Activated B cell treated with CpG ODN at 0.5 μM for 24 hours (primary cell): ENCODE measurements around the gene MC5R. TPM values are rescaled to one million over a fixed set of nuclear protein-coding genes. Genes with fewer than 3 reads are reported as not detected.
"Not testable (repeated sequence)": the region's sequence is repeated elsewhere in the genome, so short reads cannot be mapped to it uniquely, and the experiment has no call there.

Experiments used
- ATAC-seq: fragments of 200-7000 bp; cut with Tn5 transposase; one replicate; pipeline ENCODE4 v1.10.0; 2021; ENCODE audit warnings: low read depth, mild to moderate bottlenecking, moderate library complexity
- CTCF ChIA-PET: fragments of 350-600 bp; sonication (Branson Sonifier 250); formaldehyde crosslinking; loops from one replicate; lab custom pipeline; 2021; ENCODE audit warnings: antibody characterized with exemption; lab: Charles Lee
- POLR2A ChIA-PET: fragments of 350-600 bp; sonication (Branson Sonifier 250); formaldehyde crosslinking; loops from one replicate; lab custom pipeline; 2021; ENCODE audit warnings: antibody characterized with exemption; lab: Charles Lee
- DNase-seq: peaks from one replicate; pipeline ENCODE4 v3.0.0; 2022
- H3K27ac Mint-ChIP-seq: one replicate; pipeline ENCODE4 v1.8.0; 2020; ENCODE audit warnings: mixed read lengths
- H3K27me3 Mint-ChIP-seq: one replicate; pipeline ENCODE4 v1.8.0; 2021; ENCODE audit warnings: mixed read lengths
- H3K36me3 Mint-ChIP-seq: one replicate; pipeline ENCODE4 v1.8.0; 2021; ENCODE audit warnings: low read depth, mixed read lengths
- H3K4me1 Mint-ChIP-seq: one replicate; pipeline ENCODE4 v1.8.0; 2021; ENCODE audit warnings: mixed read lengths
- H3K4me3 Mint-ChIP-seq: one replicate; pipeline ENCODE4 v1.8.0; 2020; ENCODE audit warnings: mild to moderate bottlenecking, mixed read lengths
- H3K9me3 Mint-ChIP-seq: one replicate; pipeline ENCODE4 v1.8.0; 2020; ENCODE audit warnings: mixed read lengths
- intact Hi-C: fragments of 100-400 bp; cut with micrococcal nuclease; formaldehyde crosslinking; loops from one replicate; pipeline ENCODE4 v1.15.1; 2024
- total RNA-seq: library from RNA; stranded (reverse); gene quantifications from 2 replicates; pipeline ENCODE4 v1.2.3, GENCODE V29; 2022
- TF ChIP-seq, protein P1 (sequence below): fragments of 200-600 bp; IDR thresholded peaks from one replicate; pipeline ENCODE4 v1.8.0; 2022; ENCODE audit warnings: antibody characterized with exemption, mild to moderate bottlenecking

Gene MC5R
- total RNA-seq, 1 donor from 2014 or later = not detected

DNA sequence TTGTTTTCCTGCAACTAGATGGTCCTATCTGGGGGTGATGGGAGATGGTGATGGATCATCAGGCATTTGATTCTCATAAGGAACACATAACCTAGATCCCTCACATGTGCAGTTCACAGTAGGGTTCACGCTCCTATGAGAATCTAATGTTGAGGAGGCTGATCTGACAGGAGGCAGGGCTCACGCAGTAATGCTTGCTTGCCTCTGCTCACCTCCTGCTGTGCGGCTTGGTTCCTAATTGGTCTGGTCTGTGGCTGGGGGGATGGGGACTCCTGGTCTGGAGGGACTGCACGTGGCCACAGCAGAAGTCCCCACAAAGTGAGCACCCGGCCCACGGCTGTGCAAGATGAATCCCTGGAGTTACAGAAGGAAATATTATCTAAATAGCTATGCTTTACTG is 11.3 kb downstream of the MC5R start:
- ChIA-PET CTCF (no interaction called here), POLR2A (no interaction called here)
- intact Hi-C loops = no loop called here

DNA sequence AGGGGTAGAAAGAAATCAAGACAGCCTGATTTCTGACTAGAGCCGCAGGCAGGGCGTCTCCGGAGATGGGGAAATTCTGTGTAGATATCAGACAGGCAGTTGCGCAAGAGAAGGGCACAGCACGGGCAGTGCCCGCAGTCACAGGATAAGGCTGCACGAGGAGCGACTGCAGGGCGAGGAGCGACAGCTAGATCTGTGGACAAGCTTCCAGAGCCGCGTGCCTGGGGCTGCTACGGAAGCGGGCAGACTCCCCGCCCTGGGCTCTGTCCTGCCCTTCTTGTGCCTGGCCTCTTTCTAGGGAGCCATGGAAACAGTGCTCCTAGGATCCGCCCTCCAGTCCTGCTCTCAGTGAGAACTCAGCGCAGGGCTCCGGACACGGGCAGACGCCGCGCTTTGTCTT is 12.6 kb downstream of the MC5R start:
- CTCF ChIA-PET = no interaction called here
- H3K4me3 Mint-ChIP-seq = no peak overlapping the region
- ATAC-seq = no peak
- no peak overlapping the region for H3K27ac Mint-ChIP-seq
- POLR2A ChIA-PET = no interaction called here
- H3K36me3 Mint-ChIP-seq = no peaks in the 10 kb centered on the region
- H3K4me1 Mint-ChIP-seq = no peaks in the 10 kb centered on the region
- TF ChIP-seq, protein P1, sequence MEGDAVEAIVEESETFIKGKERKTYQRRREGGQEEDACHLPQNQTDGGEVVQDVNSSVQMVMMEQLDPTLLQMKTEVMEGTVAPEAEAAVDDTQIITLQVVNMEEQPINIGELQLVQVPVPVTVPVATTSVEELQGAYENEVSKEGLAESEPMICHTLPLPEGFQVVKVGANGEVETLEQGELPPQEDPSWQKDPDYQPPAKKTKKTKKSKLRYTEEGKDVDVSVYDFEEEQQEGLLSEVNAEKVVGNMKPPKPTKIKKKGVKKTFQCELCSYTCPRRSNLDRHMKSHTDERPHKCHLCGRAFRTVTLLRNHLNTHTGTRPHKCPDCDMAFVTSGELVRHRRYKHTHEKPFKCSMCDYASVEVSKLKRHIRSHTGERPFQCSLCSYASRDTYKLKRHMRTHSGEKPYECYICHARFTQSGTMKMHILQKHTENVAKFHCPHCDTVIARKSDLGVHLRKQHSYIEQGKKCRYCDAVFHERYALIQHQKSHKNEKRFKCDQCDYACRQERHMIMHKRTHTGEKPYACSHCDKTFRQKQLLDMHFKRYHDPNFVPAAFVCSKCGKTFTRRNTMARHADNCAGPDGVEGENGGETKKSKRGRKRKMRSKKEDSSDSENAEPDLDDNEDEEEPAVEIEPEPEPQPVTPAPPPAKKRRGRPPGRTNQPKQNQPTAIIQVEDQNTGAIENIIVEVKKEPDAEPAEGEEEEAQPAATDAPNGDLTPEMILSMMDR = no peak
- DNase-seq = no peak
- peaks cover 16% of the 10 kb centered on the region for H3K27me3 Mint-ChIP-seq
- intact Hi-C loops = no loop called here
- H3K9me3 Mint-ChIP-seq = peaks cover 3% of the 10 kb centered on the region

More for the DNA sequence above, 11.3 kb downstream of the MC5R start:
- no peak for DNase-seq
- H3K4me3 Mint-ChIP-seq = no peak overlapping the region
- no peak for ATAC-seq
- H3K27ac Mint-ChIP-seq = no peak overlapping the region
- no peaks in the 10 kb centered on the region for H3K4me1 Mint-ChIP-seq
- H3K27me3 Mint-ChIP-seq = peaks cover 20% of the 10 kb centered on the region
- H3K9me3 Mint-ChIP-seq = peaks cover 3% of the 10 kb centered on the region
- no peaks in the 10 kb centered on the region for H3K36me3 Mint-ChIP-seq
- TF ChIP-seq, protein P1 = no peak

DNA sequence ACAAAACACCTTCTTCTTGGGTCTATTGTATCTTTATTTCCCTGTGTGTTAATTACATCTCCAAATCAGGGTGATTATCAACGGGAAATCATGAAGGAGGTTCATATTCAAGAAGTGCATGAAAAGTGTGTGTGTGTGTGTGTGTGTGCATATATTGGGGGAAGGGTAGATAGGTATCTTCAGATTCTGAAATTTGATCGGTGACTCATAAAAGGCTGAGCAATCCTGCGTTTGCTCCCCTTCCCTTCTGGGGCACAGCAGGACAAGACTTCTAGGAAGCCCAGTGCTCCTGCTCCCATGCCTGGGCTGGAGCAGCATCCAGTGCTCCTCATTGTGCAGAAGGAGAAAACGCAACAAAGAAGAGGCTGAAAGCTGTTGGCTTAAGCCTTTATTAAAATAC is 25.8 kb downstream of the MC5R start:
- Mint-ChIP-seq H3K36me3 (no peaks in the 10 kb centered on the region), H3K4me1 (no peaks in the 10 kb centered on the region), H3K4me3 (no peak overlapping the region), H3K27me3 (peaks cover 5% of the 10 kb centered on the region), H3K27ac (no peak overlapping the region), H3K9me3 (peaks cover 17% of the 10 kb centered on the region)
- ChIA-PET POLR2A (no interaction called here), CTCF (no interaction called here)
- DNase-seq (no peak), ATAC-seq (no peak)
- TF ChIP-seq, protein P1 = no peak
- intact Hi-C loops = no loop called here

DNA sequence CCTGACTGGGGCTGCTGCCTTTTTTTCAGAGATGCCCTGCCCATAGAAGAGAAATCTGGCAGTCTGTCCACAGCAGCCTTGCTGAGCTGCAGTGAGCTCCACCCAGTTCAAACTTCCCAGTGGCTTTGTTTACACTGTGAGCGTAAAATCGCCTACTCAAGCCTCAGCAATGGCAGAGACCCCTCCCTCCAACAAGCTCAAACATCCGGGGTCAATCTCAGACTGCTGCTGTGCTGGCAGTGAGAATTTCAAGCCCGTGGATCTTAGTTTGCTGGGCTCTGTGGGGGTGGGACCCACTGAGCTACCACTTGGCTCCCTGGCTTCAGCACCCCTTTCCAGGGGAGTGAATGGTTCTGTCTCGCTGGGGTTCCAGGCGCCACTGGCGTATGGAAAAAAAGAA is 38.9 kb downstream of the MC5R start:
- DNase-seq, H3K27ac Mint-ChIP-seq, H3K36me3 Mint-ChIP-seq, H3K9me3 Mint-ChIP-seq, ATAC-seq, CTCF ChIA-PET, intact Hi-C loops, POLR2A ChIA-PET, H3K4me1 Mint-ChIP-seq, H3K4me3 Mint-ChIP-seq: not testable (repeated sequence)
- peaks cover 28% of the 10 kb centered on the region for H3K27me3 Mint-ChIP-seq

DNA sequence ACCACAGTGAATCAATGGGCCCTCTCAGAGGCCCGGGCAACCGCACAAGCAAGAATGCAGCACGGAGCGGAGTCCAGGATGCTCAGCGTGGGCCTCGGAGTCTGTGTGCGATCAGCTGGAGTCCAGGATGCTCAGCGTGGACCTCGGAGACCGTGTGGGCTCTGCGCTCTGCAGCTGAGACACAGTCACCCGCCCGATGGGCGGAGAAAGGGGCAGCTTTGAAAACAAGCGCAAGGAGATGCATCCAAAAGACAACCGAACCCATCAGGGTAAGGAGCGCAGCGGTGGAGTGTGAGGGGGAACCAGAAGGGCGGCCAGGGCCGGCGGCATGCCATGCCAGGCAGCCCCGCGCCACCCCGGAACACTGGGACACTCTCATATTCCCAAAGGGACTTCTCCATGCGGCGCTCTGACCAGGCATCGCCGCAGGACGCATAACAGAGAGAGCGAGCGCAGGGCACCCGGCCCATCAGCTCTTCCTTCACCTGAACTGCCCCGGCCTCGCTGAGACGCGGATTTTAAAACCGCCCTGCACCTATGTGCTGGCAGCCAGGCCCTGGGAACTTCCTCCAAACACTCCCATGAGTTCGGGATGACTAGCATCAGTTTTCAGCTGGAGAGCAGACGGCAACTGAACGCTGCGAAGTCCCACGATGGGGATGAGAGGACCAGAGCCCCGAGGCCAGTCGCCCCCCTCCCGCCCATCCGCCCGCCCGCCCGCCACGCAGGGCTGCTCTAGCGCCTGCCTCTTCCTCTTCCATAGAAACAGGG is 44.7 kb downstream of the MC5R start:
- ATAC-seq = no peak
- intact Hi-C loops = no loop called here
- H3K36me3 Mint-ChIP-seq = no peaks in the 10 kb centered on the region
- H3K9me3 Mint-ChIP-seq = no peaks in the 10 kb centered on the region
- no peaks in the 10 kb centered on the region for H3K4me1 Mint-ChIP-seq
- POLR2A ChIA-PET = no interaction called here
- TF ChIP-seq, protein P1 = no peak
- no peak for DNase-seq
- CTCF ChIA-PET = no interaction called here
- no peak overlapping the region for H3K4me3 Mint-ChIP-seq
- no peak overlapping the region for H3K27ac Mint-ChIP-seq
- peaks cover 41% of the 10 kb centered on the region for H3K27me3 Mint-ChIP-seq
